Transverse colon (tissue), 4 donors: ENCODE measurements around the gene FBXO36. TPM values are rescaled to one million over a fixed set of nuclear protein-coding genes. Genes with fewer than 3 reads are reported as not detected.

ENCODE experiments used
- DNase-seq: peaks from one replicate; pipeline ENCODE4 v3.0.0-alpha.2; 2019
- H3K27ac ChIP-seq, 4 donors: fragments of 200-600 bp; sonication (generic); 2 replicates each; pipeline ENCODE4 v1.5.1; 2016 to 2018; ENCODE audit warnings: inconsistent platforms in 4 of 4
- H3K27me3 ChIP-seq: fragments of 200-600 bp; sonication (generic); 2 replicates; pipeline ENCODE4 v1.5.1; 2017; ENCODE audit warnings: inconsistent platforms
- H3K36me3 ChIP-seq, 4 donors: fragments of 200-600 bp; sonication (generic); 2 replicates each; pipeline ENCODE4 v1.5.1; 2017 to 2019; ENCODE audit warnings: inconsistent platforms in 4 of 4
- H3K4me1 ChIP-seq, 4 donors: fragments of 200-600 bp; sonication (generic); 2 replicates each; pipeline ENCODE4 v1.5.1; 2017 to 2020; ENCODE audit warnings: inconsistent platforms in 4 of 4
- H3K4me3 ChIP-seq, 4 donors: fragments of 200-600 bp; sonication (generic); 1 replicate in 1 of 4; 2 replicates in 3 of 4; pipeline versions ENCODE4 v1.5.1 to v1.6.1; 2017 to 2019; ENCODE audit warnings: inconsistent platforms in 4 of 4
- H3K9me3 ChIP-seq, 2 donors: fragments of 200-600 bp; sonication (generic); 2 replicates each; pipeline ENCODE4 v1.5.1; 2017 to 2019; ENCODE audit warnings: inconsistent platforms in 2 of 2
- CTCF ChIP-seq, 5 experiments: fragments of 200-600 bp in 3 of 5; fragments of 450-650 bp in 2 of 5; sonication (generic) in 3 of 5; IDR thresholded peaks; 1 replicate in 2 of 5; 2 replicates in 3 of 5; pipeline ENCODE4 v1.5.1; 2016 to 2017; ENCODE audit warnings: antibody characterized with exemption in 5 of 5, inconsistent platforms in 3 of 5, mild to moderate bottlenecking in 2 of 5, moderate library complexity in 1 of 5
- EP300 ChIP-seq: sonication (generic); formaldehyde crosslinking; IDR thresholded peaks from one replicate; pipeline ENCODE4 v1.6.1; 2017; ENCODE audit warnings: antibody characterized with exemption, low read depth
- POLR2A ChIP-seq: fragments of 450-650 bp; IDR thresholded peaks from one replicate; pipeline ENCODE4 v1.6.1; 2016; ENCODE audit warnings: antibody characterized with exemption, mild to moderate bottlenecking, moderate library complexity
- POLR2AphosphoS5 ChIP-seq, 3 donors: sonication (generic); formaldehyde crosslinking; IDR thresholded peaks; one replicate each; pipeline ENCODE4 v1.6.1; 2016; ENCODE audit warnings: antibody characterized with exemption in 3 of 3
- WGBS, 2 donors: methylation state at CpG; one replicate each; pipeline ENCODE4 v1.1.5; 2018; ENCODE audit warnings: low coverage in 1 of 2; 5-methylcytosine and 5-hydroxymethylcytosine counted together
- in situ Hi-C, 4 donors: fragments of 200-750 bp; cut with MboI; loops; one replicate each; pipeline versions ENCODE4 v1.15.0 to v1.15.1; 2017; ENCODE audit warnings: low sequenced_read_pairs in 3 of 4, low pct_ligation_motif_present in 1 of 4, low pct_unique_long_range_greater_than_20kb in 1 of 4
- intact Hi-C: fragments of 100-400 bp; cut with DNase I; formaldehyde crosslinking; loops from one replicate; pipeline ENCODE4 v1.15.1; 2023; ENCODE audit warnings: low total_unique reads
- total RNA-seq, 4 donors: library from RNA; depleted of rRNA; stranded (reverse); fragments of >200 nt; gene quantifications; one replicate each; pipeline ENCODE4 v1.1.0, GENCODE V29; 2016

The FBXO36 gene
- total RNA-seq, 4 donors from 2014 or later, result 0.60 to 2.1 (median 1.3) TPM

- no peaks in the 10 kb centered on the region for H3K36me3 ChIP-seq
- TF ChIP-seq EP300 (no peak), CTCF (IDR thresholded peaks at IDR 0.05) (no peak)
- H3K4me3 ChIP-seq, result no peak overlapping the region
- H3K9me3 ChIP-seq, result no peaks in the 10 kb centered on the region
- H3K27me3 ChIP-seq, result no peaks in the 10 kb centered on the region
- no peak for DNase-seq
- in situ Hi-C loops, result no loop called here
- H3K4me1 ChIP-seq, result no peaks in the 10 kb centered on the region
- WGBS, 2 donors, result 88 to 93% methylated on average over 6 of the region's 6 CpGs
- H3K27ac ChIP-seq, result no peak overlapping the region
- intact Hi-C loops, result no loop called here
These were observed 70.9 kb downstream of the FBXO36 start for GRCh38 chr2:229993236-229993635.

GRCh38 chr2:229996320-229996719 is 74.0 kb downstream of the FBXO36 start:
- H3K4me1 ChIP-seq, result no peaks in the 10 kb centered on the region
- H3K27me3 ChIP-seq, result no peaks in the 10 kb centered on the region
- in situ Hi-C loops (no loop called here), intact Hi-C loops (no loop called here)
- no peak overlapping the region for H3K27ac ChIP-seq
- DNase-seq, result no peak
- no peak for TF ChIP-seq POLR2A
- TF ChIP-seq CTCF (IDR thresholded peaks at IDR 0.05), result no peak
- no peak for TF ChIP-seq EP300
- no peak for TF ChIP-seq POLR2AphosphoS5 (IDR thresholded peaks at IDR 0.05)
- 80 to 96% methylated on average over 4 of the region's 4 CpGs for WGBS, 2 donors
- no peaks in the 10 kb centered on the region for H3K9me3 ChIP-seq
- no peak overlapping the region for H3K4me3 ChIP-seq
- no peaks in the 10 kb centered on the region for H3K36me3 ChIP-seq

- no peak overlapping the region for H3K27ac ChIP-seq
- no peak for TF ChIP-seq EP300
- no peak for TF ChIP-seq POLR2AphosphoS5 (IDR thresholded peaks at IDR 0.05)
- no peak for TF ChIP-seq POLR2A
- TF ChIP-seq CTCF (IDR thresholded peaks at IDR 0.05), result no peak
- intact Hi-C loops, result no loop called here
- no peak for DNase-seq
- no peaks in the 10 kb centered on the region for H3K27me3 ChIP-seq
- 94% methylated on average over 3 of the region's 3 CpGs for WGBS, 2 donors
- in situ Hi-C loops, result no loop called here
- no peaks in the 10 kb centered on the region for H3K4me1 ChIP-seq
- H3K9me3 ChIP-seq, result no peaks in the 10 kb centered on the region
- H3K4me3 ChIP-seq, result no peak overlapping the region
- H3K36me3 ChIP-seq, result no peaks in the 10 kb centered on the region
These were observed 75.3 kb downstream of the FBXO36 start for GRCh38 chr2:229997565-229997964.

GRCh38 chr2:230000118-230000841 is 78.0 kb downstream of the FBXO36 start:
- TF ChIP-seq CTCF (IDR thresholded peaks at IDR 0.05) (no peak), EP300 (no peak), POLR2A (no peak), POLR2AphosphoS5 (IDR thresholded peaks at IDR 0.05) (no peak)
- in situ Hi-C loops (loop anchor here (10.0 to 25.0 kb wide), 3 partner anchors 155 to 615 kb away; no protein-coding TSS in a partner anchor), intact Hi-C loops (no loop called here)
- 73 to 75% methylated on average over 5 to 6 of the region's 6 CpGs for WGBS, 2 donors
- H3K27ac ChIP-seq, result no peak overlapping the region
- H3K4me3 ChIP-seq, result no peak overlapping the region
- H3K27me3 ChIP-seq, result no peaks in the 10 kb centered on the region
- no peaks in the 10 kb centered on the region for H3K4me1 ChIP-seq
- no peak for DNase-seq
- no peaks in the 10 kb centered on the region for H3K36me3 ChIP-seq
- no peaks in the 10 kb centered on the region for H3K9me3 ChIP-seq
